Astrocyte (in vitro differentiated cells and primary cell): Measurements from ENCODE around the gene CDH20. TPM values are rescaled to one million over a fixed set of nuclear protein-coding genes. Genes with fewer than 3 reads are reported as not detected.

Experiments
- DNase-seq: peaks from one replicate; pipeline ENCODE4 v3.0.0-alpha.2; 2010; ENCODE audit warnings: low read depth
- FAIRE-seq: peaks from 2 replicates; lab custom pipeline; 2011; peaks lifted over from hg19 to GRCh38; lab: Jason Lieb, UNC
- H2AFZ ChIP-seq: 2 replicates; pipeline ENCODE4 v1.6.0; 2012; ENCODE audit warnings: low read depth, low read length, inconsistent platforms
- H3K27ac ChIP-seq: 2 replicates; pipeline ENCODE4 v1.5.1; 2011; ENCODE audit warnings: low read depth, low read length, inconsistent platforms
- H3K27me3 ChIP-seq: 2 replicates; pipeline ENCODE4 v1.6.0; 2011; ENCODE audit warnings: low read length, inconsistent platforms; ENCODE audit not compliant: insufficient read depth
- H3K36me3 ChIP-seq: 2 replicates; pipeline ENCODE4 v1.5.1; 2011; ENCODE audit warnings: low read length, inconsistent platforms; ENCODE audit not compliant: insufficient read depth
- H3K4me1 ChIP-seq: 2 replicates; pipeline ENCODE4 v1.5.1; 2011; ENCODE audit warnings: low read length, inconsistent platforms; ENCODE audit not compliant: insufficient read depth
- H3K4me2 ChIP-seq: 2 replicates; pipeline ENCODE4 v1.6.0; 2012; ENCODE audit warnings: low read length, inconsistent platforms
- H3K4me3 ChIP-seq: 2 replicates; pipeline ENCODE4 v1.5.1; 2011; ENCODE audit warnings: low read depth, mild to moderate bottlenecking, low read length, inconsistent platforms; ENCODE audit not compliant: insufficient read depth
- H3K79me2 ChIP-seq: 2 replicates; pipeline ENCODE4 v1.6.0; 2012; ENCODE audit warnings: mild to moderate bottlenecking, low read length, inconsistent platforms; ENCODE audit not compliant: insufficient read depth
- H3K9ac ChIP-seq: 2 replicates; pipeline ENCODE4 v1.6.0; 2012; ENCODE audit warnings: mild to moderate bottlenecking, low read length, inconsistent platforms
- H3K9me3 ChIP-seq: 2 replicates; pipeline ENCODE4 v1.5.1; 2012; ENCODE audit warnings: low read depth, mild to moderate bottlenecking, low read length, inconsistent platforms; ENCODE audit not compliant: insufficient read depth
- H4K20me1 ChIP-seq: 2 replicates; pipeline ENCODE4 v1.6.0; 2012; ENCODE audit warnings: low read length, inconsistent platforms; ENCODE audit not compliant: insufficient read depth
- H3K27ac Mint-ChIP-seq: one replicate; pipeline ENCODE4 v1.8.0; 2021; ENCODE audit warnings: mild to moderate bottlenecking, mixed read lengths; ENCODE audit not compliant: unreplicated experiment
- H3K27me3 Mint-ChIP-seq: one replicate; pipeline ENCODE4 v1.8.0; 2021; ENCODE audit warnings: low read depth, mixed read lengths; ENCODE audit not compliant: unreplicated experiment
- H3K36me3 Mint-ChIP-seq: one replicate; pipeline ENCODE4 v1.8.0; 2021; ENCODE audit warnings: low read depth, mixed read lengths; ENCODE audit not compliant: unreplicated experiment
- H3K4me1 Mint-ChIP-seq: one replicate; pipeline ENCODE4 v1.8.0; 2021; ENCODE audit warnings: low read depth, mixed read lengths; ENCODE audit not compliant: unreplicated experiment
- H3K4me3 Mint-ChIP-seq: one replicate; pipeline ENCODE4 v1.8.0; 2021; ENCODE audit warnings: mild to moderate bottlenecking, moderate library complexity, mixed read lengths; ENCODE audit not compliant: unreplicated experiment
- H3K9me3 Mint-ChIP-seq: one replicate; pipeline ENCODE4 v1.8.0; 2021; ENCODE audit warnings: mild to moderate bottlenecking, mixed read lengths; ENCODE audit not compliant: unreplicated experiment
- CTCF ChIP-seq: IDR thresholded peaks from 2 replicates; pipeline ENCODE4 v1.5.1; 2011; ENCODE audit warnings: low read depth, mild to moderate bottlenecking, inconsistent platforms, low read length, moderate library complexity; ENCODE audit not compliant: insufficient read depth
- EZH2 ChIP-seq: IDR thresholded peaks from 2 replicates; pipeline ENCODE4 v1.6.1; 2012; ENCODE audit warnings: mild to moderate bottlenecking, low read length, inconsistent platforms; ENCODE audit not compliant: insufficient read depth
- total RNA-seq: library from RNA; stranded (reverse); gene quantifications from 2 replicates; pipeline ENCODE4 v1.2.1, GENCODE V29; 2021

CDH20 gene
- total RNA-seq, 1 donor from 2014 or later, result not detected

GRCh38 chr18:61582202-61582710, 249.0 kb downstream of the CDH20 start:
- Histone ChIP-seq H3K4me2 (peak overlapping the region; percentile 88), H3K4me3 (peak overlapping the region; percentile 57), H4K20me1 (no peaks in the 10 kb centered on the region), H3K36me3 (no peaks in the 10 kb centered on the region), H3K79me2 (no peaks in the 10 kb centered on the region), H3K4me1 (peaks cover 8% of the 10 kb centered on the region), H3K27ac (no peak overlapping the region), H3K9me3 (no peaks in the 10 kb centered on the region), H2AFZ (peak overlapping the region; percentile 86), H3K9ac (peak overlapping the region; percentile 61), H3K27me3 (no peaks in the 10 kb centered on the region)
- Mint-ChIP-seq H3K36me3 (no peaks in the 10 kb centered on the region), H3K4me3 (peak overlapping the region; percentile 81), H3K4me1 (peaks cover 6% of the 10 kb centered on the region), H3K27ac (no peak overlapping the region), H3K27me3 (peaks cover 7% of the 10 kb centered on the region), H3K9me3 (peaks cover 3% of the 10 kb centered on the region)
- no peak for FAIRE-seq
- TF ChIP-seq EZH2 (no peak), CTCF (no peak)
- DNase-seq, result no peak

- Histone ChIP-seq H4K20me1 (no peaks in the 10 kb centered on the region), H3K27ac (no peak overlapping the region), H3K9ac (no peak overlapping the region), H3K4me2 (no peak overlapping the region), H3K4me1 (peaks cover 8% of the 10 kb centered on the region), H2AFZ (no peak overlapping the region), H3K27me3 (no peaks in the 10 kb centered on the region), H3K36me3 (no peaks in the 10 kb centered on the region), H3K9me3 (no peaks in the 10 kb centered on the region), H3K4me3 (no peak overlapping the region), H3K79me2 (no peaks in the 10 kb centered on the region)
- Mint-ChIP-seq H3K9me3 (peaks cover 1% of the 10 kb centered on the region), H3K27ac (no peak overlapping the region), H3K4me1 (peaks cover 6% of the 10 kb centered on the region), H3K27me3 (peaks cover 7% of the 10 kb centered on the region), H3K4me3 (no peak overlapping the region), H3K36me3 (no peaks in the 10 kb centered on the region)
- TF ChIP-seq EZH2, result no peak
- no peak for TF ChIP-seq CTCF
- FAIRE-seq (peak; percentile 41), DNase-seq (no peak)
These were observed 250.3 kb downstream of the CDH20 start for GRCh38 chr18:61583548-61583947.

GRCh38 chr18:61587865-61588264, 254.6 kb downstream of the CDH20 start:
- Histone ChIP-seq H3K9ac (no peak overlapping the region), H3K4me3 (no peak overlapping the region), H3K27me3 (no peaks in the 10 kb centered on the region), H3K36me3 (no peaks in the 10 kb centered on the region), H2AFZ (no peak overlapping the region), H3K9me3 (no peaks in the 10 kb centered on the region), H3K4me2 (no peak overlapping the region), H3K4me1 (peaks cover 6% of the 10 kb centered on the region), H4K20me1 (no peaks in the 10 kb centered on the region), H3K79me2 (no peaks in the 10 kb centered on the region), H3K27ac (no peak overlapping the region)
- DNase-seq, result no peak
- Mint-ChIP-seq H3K4me1 (peaks cover 13% of the 10 kb centered on the region), H3K27ac (no peak overlapping the region), H3K9me3 (no peaks in the 10 kb centered on the region), H3K27me3 (peaks cover 2% of the 10 kb centered on the region), H3K4me3 (no peak overlapping the region), H3K36me3 (peaks cover 4% of the 10 kb centered on the region)
- FAIRE-seq, result peak; percentile 43
- TF ChIP-seq EZH2 (no peak), CTCF (no peak)
